Gastroesophageal sphincter (tissue), 4 donors: Measurements from ENCODE around the gene PSD2. TPM values are rescaled to one million over a fixed set of nuclear protein-coding genes. Genes with fewer than 3 reads are reported as not detected.

Source experiments
- ATAC-seq: fragments of 150-250 bp; one replicate; pipeline ENCODE4 v1.9.1; 2016; ENCODE audit warnings: mild to moderate bottlenecking, moderate library complexity
- H3K27ac ChIP-seq, 4 donors: fragments of 200-600 bp; sonication (generic) in 3 of 4; 1 replicate in 3 of 4; 2 replicates in 1 of 4; pipeline ENCODE4 v1.5.1; 2016 to 2019
- H3K27me3 ChIP-seq: fragments of 200-600 bp; sonication (generic); one replicate; pipeline ENCODE4 v1.5.1; 2019
- H3K36me3 ChIP-seq, 2 donors: fragments of 200-600 bp; sonication (generic); one replicate each; pipeline ENCODE4 v1.5.1; 2019; ENCODE audit warnings: control low read depth in 1 of 2
- H3K4me1 ChIP-seq, 3 donors: fragments of 200-600 bp; sonication (generic); 1 replicate in 2 of 3; 2 replicates in 1 of 3; pipeline ENCODE4 v1.5.1; 2016 to 2019; ENCODE audit warnings: control low read depth in 2 of 3
- H3K4me3 ChIP-seq, 2 donors: fragments of 200-600 bp; sonication (generic); one replicate each; pipeline ENCODE4 v1.5.1; 2019; ENCODE audit warnings: mild to moderate bottlenecking in 1 of 2, moderate library complexity in 1 of 2
- H3K9me3 ChIP-seq, 3 donors: fragments of 200-600 bp; sonication (generic); one replicate each; pipeline ENCODE4 v1.5.1; 2017 to 2019; ENCODE audit warnings: control low read depth in 2 of 3
- EP300 ChIP-seq: sonication (generic); formaldehyde crosslinking; IDR thresholded peaks from one replicate; pipeline ENCODE4 v1.6.1; 2017; ENCODE audit warnings: antibody characterized with exemption, mild to moderate bottlenecking
- POLR2A ChIP-seq, 2 donors: fragments of 450-650 bp; IDR thresholded peaks; one replicate each; pipeline ENCODE4 v1.6.1; 2017; ENCODE audit warnings: antibody characterized with exemption in 2 of 2, mild to moderate bottlenecking in 2 of 2, moderate library complexity in 1 of 2
- POLR2AphosphoS5 ChIP-seq: sonication (generic); formaldehyde crosslinking; IDR thresholded peaks from one replicate; pipeline ENCODE4 v1.6.1; 2017; ENCODE audit warnings: antibody characterized with exemption
- WGBS, 2 donors: methylation state at CpG; one replicate each; pipeline ENCODE4 v1.1.5; 2018; ENCODE audit warnings: low coverage in 1 of 2; 5-methylcytosine and 5-hydroxymethylcytosine counted together
- total RNA-seq, 4 donors: library from RNA; depleted of rRNA; stranded (reverse); fragments of >200 nt; gene quantifications; one replicate each; pipeline ENCODE4 v1.1.0, GENCODE V29; 2016
- TF ChIP-seq, protein P1 (sequence below), 4 experiments: fragments of 200-600 bp in 2 of 4; fragments of 450-650 bp in 2 of 4; sonication (generic) in 1 of 4; IDR thresholded peaks; one replicate each; pipeline ENCODE4 v1.5.1; 2017 to 2019; ENCODE audit warnings: antibody characterized with exemption in 4 of 4, mild to moderate bottlenecking in 2 of 4, moderate library complexity in 2 of 4

PSD2 gene
- total RNA-seq, 4 donors from 2014 or later, result 0.13 to 0.16 TPM; not detected in 2

DNA sequence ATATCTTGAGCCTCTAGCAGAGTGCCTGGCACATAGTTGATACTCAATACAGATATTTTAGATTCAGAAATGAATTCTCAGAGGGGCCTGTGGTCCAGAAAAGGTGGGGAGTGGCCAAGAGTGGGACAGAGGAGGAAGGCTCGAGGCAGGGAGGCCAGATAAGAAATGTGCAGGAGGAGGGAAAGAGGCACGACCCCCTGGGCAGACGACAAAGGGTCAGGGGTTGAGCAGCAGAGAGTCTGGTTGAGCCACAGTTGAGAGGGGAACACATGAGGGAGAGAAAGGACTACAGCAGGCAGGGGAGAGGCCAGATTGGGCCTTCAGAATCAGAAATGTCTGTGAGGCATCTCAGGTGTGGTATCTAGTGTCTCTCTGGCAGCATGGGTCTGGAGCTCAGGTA is 89.1 kb downstream of the PSD2 start:
- Histone ChIP-seq H3K4me1 (peaks cover 0 to 50% (median 11%) of the 10 kb centered on the region in 3 donors), H3K27me3 (no peaks in the 10 kb centered on the region), H3K36me3 (peaks cover 0 to 20% of the 10 kb centered on the region in 2 donors), H3K4me3 (no peak overlapping the region), H3K9me3 (no peaks in the 10 kb centered on the region), H3K27ac (no peak overlapping the region)
- no peak for ATAC-seq
- TF ChIP-seq, protein P1, sequence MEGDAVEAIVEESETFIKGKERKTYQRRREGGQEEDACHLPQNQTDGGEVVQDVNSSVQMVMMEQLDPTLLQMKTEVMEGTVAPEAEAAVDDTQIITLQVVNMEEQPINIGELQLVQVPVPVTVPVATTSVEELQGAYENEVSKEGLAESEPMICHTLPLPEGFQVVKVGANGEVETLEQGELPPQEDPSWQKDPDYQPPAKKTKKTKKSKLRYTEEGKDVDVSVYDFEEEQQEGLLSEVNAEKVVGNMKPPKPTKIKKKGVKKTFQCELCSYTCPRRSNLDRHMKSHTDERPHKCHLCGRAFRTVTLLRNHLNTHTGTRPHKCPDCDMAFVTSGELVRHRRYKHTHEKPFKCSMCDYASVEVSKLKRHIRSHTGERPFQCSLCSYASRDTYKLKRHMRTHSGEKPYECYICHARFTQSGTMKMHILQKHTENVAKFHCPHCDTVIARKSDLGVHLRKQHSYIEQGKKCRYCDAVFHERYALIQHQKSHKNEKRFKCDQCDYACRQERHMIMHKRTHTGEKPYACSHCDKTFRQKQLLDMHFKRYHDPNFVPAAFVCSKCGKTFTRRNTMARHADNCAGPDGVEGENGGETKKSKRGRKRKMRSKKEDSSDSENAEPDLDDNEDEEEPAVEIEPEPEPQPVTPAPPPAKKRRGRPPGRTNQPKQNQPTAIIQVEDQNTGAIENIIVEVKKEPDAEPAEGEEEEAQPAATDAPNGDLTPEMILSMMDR (IDR thresholded peaks at IDR 0.05), result no peak
- TF ChIP-seq EP300 (no peak), POLR2AphosphoS5 (no peak), POLR2A (IDR thresholded peaks at IDR 0.05) (no peak)
- WGBS, 2 donors, result 55 to 70% methylated on average over 3 of the region's 3 CpGs

DNA sequence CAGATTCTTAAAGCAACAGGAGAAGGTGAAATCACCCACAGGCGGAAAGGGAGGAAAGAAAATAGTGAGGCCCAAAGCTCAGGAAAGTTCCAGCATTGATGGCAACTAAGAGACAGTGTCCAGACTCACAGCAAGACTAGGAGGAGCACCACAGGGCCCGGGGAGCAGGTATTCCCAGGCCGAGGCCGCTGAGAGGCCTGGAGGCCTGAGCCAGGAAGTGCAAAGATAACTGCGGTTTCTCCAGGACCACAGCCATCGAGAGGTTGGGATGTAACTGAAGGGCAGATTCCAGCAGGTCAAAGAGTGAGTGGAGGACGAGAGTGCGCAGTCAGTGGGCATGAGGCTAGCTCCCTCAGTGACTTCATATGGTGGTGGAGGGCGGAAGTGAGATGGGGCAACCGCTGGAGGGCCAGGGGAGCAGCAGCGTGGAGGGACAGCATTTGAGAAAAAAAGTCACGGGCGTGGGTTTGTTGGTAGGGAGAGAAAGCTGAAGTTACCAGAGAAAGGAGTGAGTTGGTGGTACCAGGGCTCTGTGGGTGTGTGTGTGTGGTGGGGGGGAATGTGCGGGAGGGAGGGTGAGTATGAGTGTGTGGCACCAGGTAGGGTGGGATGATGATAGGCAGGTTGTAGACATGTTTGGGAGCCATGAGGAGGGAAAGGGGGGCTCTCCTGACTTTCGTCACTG is 89.7 kb downstream of the PSD2 start:
- Histone ChIP-seq H3K36me3 (peaks cover 0 to 20% of the 10 kb centered on the region in 2 donors), H3K4me3 (no peak overlapping the region), H3K27me3 (no peaks in the 10 kb centered on the region), H3K4me1 (peaks cover 0 to 44% (median 7%) of the 10 kb centered on the region in 3 donors), H3K9me3 (no peaks in the 10 kb centered on the region), H3K27ac (no peak overlapping the region)
- TF ChIP-seq POLR2A (IDR thresholded peaks at IDR 0.05) (no peak), EP300 (no peak), POLR2AphosphoS5 (no peak)
- TF ChIP-seq, protein P1 (IDR thresholded peaks at IDR 0.05), result no peak
- 87 to 90% methylated on average over 13 to 15 of the region's 15 CpGs for WGBS, 2 donors
- ATAC-seq, result no peak

- Histone ChIP-seq H3K9me3 (no peaks in the 10 kb centered on the region), H3K27ac (no peak overlapping the region), H3K36me3 (peaks cover 0 to 20% of the 10 kb centered on the region in 2 donors), H3K4me3 (no peak overlapping the region), H3K4me1 (peaks cover 0 to 39% (median 4%) of the 10 kb centered on the region in 3 donors), H3K27me3 (no peaks in the 10 kb centered on the region)
- ATAC-seq, result no peak
- WGBS, 2 donors, result 89 to 96% methylated on average over 3 to 4 of the region's 4 CpGs
- TF ChIP-seq EP300, result no peak
- TF ChIP-seq, protein P1 (IDR thresholded peaks at IDR 0.05), result no peak
- no peak for TF ChIP-seq POLR2AphosphoS5
- no peak for TF ChIP-seq POLR2A (IDR thresholded peaks at IDR 0.05)
These were observed 90.2 kb downstream of the PSD2 start for GRCh38 chr5:139885857-139886208.

DNA sequence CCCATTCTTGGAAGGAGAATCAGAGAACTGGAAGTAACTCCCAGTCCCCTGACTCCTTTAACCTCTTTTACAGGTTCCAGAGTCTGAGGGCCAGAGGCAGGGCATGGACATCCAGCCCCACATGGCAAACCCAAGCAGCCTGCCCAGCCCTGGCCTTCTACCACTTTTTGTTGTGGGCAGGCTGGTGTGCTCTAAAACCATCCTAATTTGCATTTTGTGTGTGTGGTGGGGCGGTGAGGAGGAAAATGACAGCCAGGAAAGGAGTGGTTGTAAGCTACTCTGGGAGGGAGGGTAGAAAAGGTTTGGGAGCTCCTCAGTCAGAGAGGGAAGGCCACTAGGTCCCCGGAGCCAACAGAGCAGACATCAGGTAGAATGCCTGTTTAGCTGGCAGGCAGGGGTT is 90.6 kb downstream of the PSD2 start:
- Histone ChIP-seq H3K4me1 (peaks cover 0 to 35% (median 1%) of the 10 kb centered on the region in 3 donors), H3K4me3 (no peak overlapping the region), H3K9me3 (no peaks in the 10 kb centered on the region), H3K27ac (no peak overlapping the region), H3K36me3 (peaks cover 0 to 20% of the 10 kb centered on the region in 2 donors), H3K27me3 (no peaks in the 10 kb centered on the region)
- TF ChIP-seq POLR2A (IDR thresholded peaks at IDR 0.05) (no peak), POLR2AphosphoS5 (no peak), EP300 (no peak)
- TF ChIP-seq, protein P1 (IDR thresholded peaks at IDR 0.05), result no peak
- ATAC-seq, result no peak
- WGBS, 2 donors, result 100% methylated on average over 1 of the region's 2 CpGs; no CpG with 5 or more reads in 1 of the 2 donors

DNA sequence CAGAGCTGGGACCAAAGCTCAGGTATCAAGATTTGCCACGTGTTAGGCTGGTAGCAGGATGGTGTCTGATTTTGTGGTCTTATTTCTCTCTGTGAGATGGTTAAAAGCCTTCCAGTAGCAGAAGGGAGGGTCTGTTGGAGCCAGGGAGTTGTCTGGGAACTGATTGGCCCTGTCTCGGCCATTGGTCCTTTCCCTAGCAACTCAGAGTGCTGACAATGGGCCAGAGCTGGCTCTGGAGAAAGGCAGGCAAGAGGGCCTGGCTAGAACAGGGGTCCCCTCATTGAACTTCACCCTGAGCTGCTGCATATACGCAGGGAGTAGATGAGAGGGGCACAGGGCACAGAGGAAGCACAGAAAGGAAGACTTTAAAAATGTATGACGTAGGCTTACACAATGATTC is 92.8 kb downstream of the PSD2 start:
- ATAC-seq, result no peak
- 44 to 67% methylated on average over 1 to 3 of the region's 4 CpGs for WGBS, 2 donors
- TF ChIP-seq POLR2A (IDR thresholded peaks at IDR 0.05) (no peak), EP300 (no peak), POLR2AphosphoS5 (no peak)
- TF ChIP-seq, protein P1 (IDR thresholded peaks at IDR 0.05), result no peak

More for the DNA sequence above, 92.8 kb downstream of the PSD2 start:
- Histone ChIP-seq H3K4me3 (no peak overlapping the region), H3K27ac (no peak overlapping the region), H3K9me3 (no peaks in the 10 kb centered on the region), H3K4me1 (peaks cover 0 to 14% (median 0%) of the 10 kb centered on the region in 3 donors), H3K27me3 (no peaks in the 10 kb centered on the region), H3K36me3 (peaks cover 0 to 20% of the 10 kb centered on the region in 2 donors)
